Mucosa of descending colon (tissue), 3 donors: Measurements from ENCODE around the gene TIMP2. TPM values are rescaled to one million over a fixed set of nuclear protein-coding genes. Genes with fewer than 3 reads are reported as not detected.

Experiments
- ATAC-seq: fragments of 200-7000 bp; cut with Tn5 transposase; one replicate; pipeline ENCODE4 v1.9.1; 2020; ENCODE audit warnings: mild to moderate bottlenecking, moderate library complexity
- DNase-seq, 3 donors: peaks; one replicate each; pipeline ENCODE4 v3.0.0-alpha.2; 2020
- H3K36me3 ChIP-seq: fragments of 200-600 bp; one replicate; pipeline ENCODE4 v1.8.0; 2021; ENCODE audit warnings: low read depth, mild to moderate bottlenecking
- H3K4me1 ChIP-seq: fragments of 200-600 bp; one replicate; pipeline ENCODE4 v1.8.0; 2021; ENCODE audit warnings: low read depth, mild to moderate bottlenecking
- H3K4me3 ChIP-seq: fragments of 200-600 bp; one replicate; pipeline ENCODE4 v1.8.0; 2021; ENCODE audit warnings: mild to moderate bottlenecking
- H3K9me3 ChIP-seq: fragments of 200-600 bp; one replicate; pipeline ENCODE4 v1.8.0; 2021; ENCODE audit warnings: mild to moderate bottlenecking
- CTCF ChIP-seq: fragments of 200-600 bp; IDR thresholded peaks from one replicate; pipeline ENCODE4 v1.8.0; 2022; ENCODE audit warnings: antibody characterized with exemption, mild to moderate bottlenecking
- intact Hi-C, 2 donors: fragments of 100-400 bp; cut with DNase I in 1 of 2; cut with micrococcal nuclease in 1 of 2; formaldehyde crosslinking; loops; one replicate each; pipeline versions ENCODE4 v1.11.0 to v1.11.1; 2022; cut with DNase I, micrococcal nuclease
- long read RNA-seq, 2 donors: library from polyadenylated mRNA; unstranded; transcript quantifications; one replicate each; pipeline ENCODE4 v2.0.0, GENCODE V29; 2019 to 2021
- total RNA-seq, 3 donors: library from RNA; stranded (reverse); fragmentation: NEBNext Ultra II Directional in 2 of 3; extraction: Animal tissue kit (Norgen Biotek cat#: 25700) in 2 of 3; gene quantifications; one replicate each; pipeline versions ENCODE4 v1.2.1 to v1.2.4, GENCODE V29; 2021 to 2023
- donor health status: DM: no; HTN: no; CAD: no; lungs with moderate emphysema.
- donor health status: DM: no; HTN: no; CAD: no.
- donor health status: DM: no; HTN: yes; CAD: no.

Gene TIMP2, protein sequence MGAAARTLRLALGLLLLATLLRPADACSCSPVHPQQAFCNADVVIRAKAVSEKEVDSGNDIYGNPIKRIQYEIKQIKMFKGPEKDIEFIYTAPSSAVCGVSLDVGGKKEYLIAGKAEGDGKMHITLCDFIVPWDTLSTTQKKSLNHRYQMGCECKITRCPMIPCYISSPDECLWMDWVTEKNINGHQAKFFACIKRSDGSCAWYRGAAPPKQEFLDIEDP
- total RNA-seq: 100 to 1,000 TPM in 1 of 3 donors, 10 to 100 TPM in 2; 44.9 to 268 (median 91.3) TPM
- long read RNA-seq, donor 1, transcript TIMP2-201 (5 exons, 3,652 nt): major isoform, 44 of 90 reads
- long read RNA-seq, donor 1, partial matches to known transcripts: 9 of 90 reads
- long read RNA-seq, donor 1, other reads (novel, unspliced or antisense): 37 of 90 reads
- long read RNA-seq, donor 2, partial matches to known transcripts: 0 of 4 reads
- long read RNA-seq, donor 2, other reads (novel, unspliced or antisense): 4 of 4 reads

DNA sequence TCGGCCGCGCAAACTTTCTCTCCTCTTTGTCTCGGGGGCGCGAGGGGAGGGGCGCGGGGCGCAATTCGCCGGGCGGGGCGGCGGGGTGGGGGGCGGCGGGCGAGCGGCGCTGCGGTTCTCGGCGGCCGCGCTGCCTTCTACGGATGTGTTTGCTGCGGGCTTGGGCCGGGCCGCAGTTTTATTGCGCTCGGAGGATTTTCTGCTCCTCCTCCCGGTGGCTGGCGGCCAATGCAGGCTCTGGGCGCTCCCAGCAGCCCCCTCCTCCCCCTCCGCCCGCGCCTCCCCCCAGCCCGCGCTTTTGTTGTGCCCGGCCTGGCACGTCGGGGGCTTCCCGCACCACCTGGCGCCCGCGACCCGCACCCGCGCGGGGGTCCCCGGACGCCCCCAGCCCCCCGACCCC is at the start of gene TIMP2:
TSS of gene TIMP2 (minus strand) at position 154 of the 400 bp plus-strand sequence. CDS start 299 bp downstream, outside the sequence.
- peak; percentile 86 to 90 (median 89) for DNase-seq
- Histone ChIP-seq H3K4me1 (peaks cover 21% of the 10 kb centered on the region), H3K9me3 (no peaks in the 10 kb centered on the region), H3K4me3 (peak within 1 kb of the TSS; percentile 9), H3K36me3 (no peaks in the 10 kb centered on the region)
- intact Hi-C loops: no loop called here
- no peak for TF ChIP-seq CTCF
- peak; percentile 74 for ATAC-seq

DNA sequence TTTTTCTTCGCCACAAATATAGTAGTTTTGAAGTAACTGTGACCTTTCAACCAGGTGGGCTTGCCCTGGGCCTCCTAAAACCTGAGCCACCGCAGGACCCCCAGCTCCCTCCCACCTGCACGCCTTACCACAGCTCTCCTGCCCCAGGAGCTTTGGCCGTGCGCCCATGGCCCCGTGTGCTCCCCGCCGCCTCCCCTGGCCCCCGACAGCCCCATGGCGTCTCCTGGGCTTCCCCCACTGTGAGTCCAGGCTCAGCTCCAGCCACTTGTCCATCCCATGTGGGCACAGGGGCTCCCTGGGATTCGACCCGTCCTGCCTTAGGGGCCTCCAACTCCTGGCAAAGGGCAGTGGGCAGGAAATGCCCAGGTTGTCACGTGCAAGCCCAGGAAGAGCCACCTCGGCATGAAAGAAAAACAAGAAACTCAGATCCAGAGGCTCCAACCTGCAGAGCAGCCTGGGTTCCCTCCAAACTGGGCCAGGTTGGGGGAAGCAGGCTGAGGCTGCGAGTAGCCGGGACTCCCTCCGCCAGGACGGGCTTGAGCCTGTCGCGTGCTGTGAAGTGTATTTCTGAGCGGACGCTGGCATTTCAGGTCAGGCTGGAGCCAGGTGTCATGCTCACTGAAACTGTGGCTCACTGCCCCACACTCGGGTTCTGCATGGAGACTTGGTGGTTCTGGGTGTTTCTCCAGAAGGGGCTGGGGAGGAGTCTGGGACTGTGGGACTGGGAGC is 48.8 kb upstream of the TIMP2 start:
- ATAC-seq: no peak
- peaks cover 42% of the 10 kb centered on the region for H3K4me1 ChIP-seq
- no peak overlapping the region for H3K4me3 ChIP-seq
- intact Hi-C loops: loop anchor here in 1 of 2 donors (5.0 kb wide), 1 partner anchor 112 kb away; no protein-coding TSS in a partner anchor
- no peak for TF ChIP-seq CTCF
- H3K9me3 ChIP-seq: no peaks in the 10 kb centered on the region
- DNase-seq: no peak
- no peaks in the 10 kb centered on the region for H3K36me3 ChIP-seq

DNA sequence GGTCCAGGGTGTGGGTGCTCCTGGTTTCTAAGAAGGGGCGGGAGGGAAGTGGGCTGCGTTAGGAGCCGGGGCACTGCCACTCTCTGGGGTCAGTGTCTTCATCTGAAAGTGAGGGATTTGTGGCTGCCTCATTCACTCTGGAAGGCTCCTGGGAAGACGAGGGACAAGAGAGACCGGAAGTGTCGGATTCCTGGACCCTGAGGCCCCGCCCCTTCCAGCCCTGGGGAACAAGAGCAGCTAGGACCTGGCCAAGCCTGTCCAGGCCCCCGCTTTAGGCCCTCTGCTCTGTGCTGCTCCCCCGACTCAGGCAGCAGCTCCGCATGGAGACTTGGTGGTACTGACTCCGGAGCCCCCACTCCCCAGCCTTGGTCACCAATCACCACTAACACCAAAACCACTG is 48.0 kb upstream of the TIMP2 start:
- ATAC-seq (no peak), DNase-seq (no peak)
- intact Hi-C loops: loop anchor here in 1 of 2 donors (5.0 kb wide), 1 partner anchor 111 kb away; no protein-coding TSS in a partner anchor
- Histone ChIP-seq H3K4me3 (no peak overlapping the region), H3K36me3 (no peaks in the 10 kb centered on the region), H3K9me3 (no peaks in the 10 kb centered on the region), H3K4me1 (peaks cover 36% of the 10 kb centered on the region)
- no peak for TF ChIP-seq CTCF

- Histone ChIP-seq H3K36me3 (no peaks in the 10 kb centered on the region), H3K9me3 (no peaks in the 10 kb centered on the region), H3K4me1 (peaks cover 31% of the 10 kb centered on the region), H3K4me3 (no peak overlapping the region)
- ATAC-seq (no peak), DNase-seq (no peak)
- no peak for TF ChIP-seq CTCF
- intact Hi-C loops: loop anchor here in 1 of 2 donors (5.0 kb wide), 1 partner anchor 110 kb away; no protein-coding TSS in a partner anchor
These were observed 47.4 kb upstream of the TIMP2 start for GRCh38 chr17:78972507-78973105.

- Histone ChIP-seq H3K4me3 (no peak overlapping the region), H3K4me1 (peaks cover 28% of the 10 kb centered on the region), H3K9me3 (no peaks in the 10 kb centered on the region), H3K36me3 (no peaks in the 10 kb centered on the region)
- DNase-seq (no peak), ATAC-seq (no peak)
- intact Hi-C loops: loop anchor here (2.0 to 5.0 kb wide), 2 partner anchors 105 to 110 kb away; no protein-coding TSS in a partner anchor
- no peak for TF ChIP-seq CTCF
These were observed 46.7 kb upstream of the TIMP2 start for GRCh38 chr17:78971756-78972506.
